K562 (cell line): ENCODE measurements around the gene CYB5R4. TPM values are rescaled to one million over a fixed set of nuclear protein-coding genes. Genes with fewer than 3 reads are reported as not detected.

ENCODE experiments used
- ATAC-seq: fragments of 200-7000 bp; cut with Tn5 transposase; 3 replicates; pipeline ENCODE4 v1.9.1; 2020; ENCODE audit warnings: moderate library complexity
- Bru-seq: library from RNA; stranded (reverse); fragments of 400-500 nt; gene quantifications from one replicate; lab custom pipeline; 2021; lab: Mats Ljungman, UMichigan
- BruChase-seq, 2 experiments: library from RNA; stranded (reverse); fragments of 400-500 nt; gene quantifications; one replicate each; lab custom pipeline; 2021; lab: Mats Ljungman, UMichigan
- BruUV-seq: library from RNA; stranded (reverse); fragments of 400-500 nt; replicated peaks from 2 replicates; lab custom pipeline; 2021; lab: Mats Ljungman, UMichigan
- CTCF ChIA-PET: fragments of 300-600 bp; formaldehyde crosslinking; extraction: SDS; loops from one replicate; lab custom pipeline; 2021; ENCODE audit warnings: low intra/inter-chr PET ratio; lab: Yijun Ruan, JAX
- POLR2A ChIA-PET: fragments of 300-600, 350-650 bp; sonication (Branson Sonifier 250); formaldehyde crosslinking; extraction: SDS; loops from one replicate; lab custom pipeline; 2021; ENCODE audit warnings: antibody characterized with exemption, inconsistent platforms; lab: Yijun Ruan, JAX
- DNase-seq, 4 experiments: peaks; one replicate each; pipeline versions ENCODE4 v3.0.0 to v3.0.0-alpha.2; 2011 to 2018; ENCODE audit warnings: low spot score in 3 of 4, mixed read lengths in 3 of 4; ENCODE audit errors: extremely low read depth in 1 of 4
- FAIRE-seq: peaks from 2 replicates; lab custom pipeline; 2011; peaks lifted over from hg19 to GRCh38; lab: Jason Lieb, UNC
- H2AFZ ChIP-seq: 2 replicates; pipeline ENCODE4 v1.6.0; 2011; ENCODE audit warnings: low read depth, low read length, control low read depth, inconsistent platforms
- H3K27ac ChIP-seq: fragments of 200-600 bp; 3 replicates; pipeline ENCODE4 v1.8.0; 2011; ENCODE audit warnings: low read depth, mild to moderate bottlenecking, control low read depth, inconsistent platforms, low read length, moderate library complexity, mixed read lengths; ENCODE audit errors: extremely low read depth
- H3K27me3 ChIP-seq, 2 experiments: fragments of 300-600 bp in 1 of 2; 2 replicates in 1 of 2; 3 replicates in 1 of 2; pipeline versions ENCODE4 v1.6.0 to v1.8.0; 2011; ENCODE audit warnings: inconsistent platforms in 2 of 2, low read length in 2 of 2, mild to moderate bottlenecking in 1 of 2, mixed read lengths in 1 of 2, moderate library complexity in 1 of 2; ENCODE audit not compliant: control insufficient read depth in 2 of 2, insufficient read depth in 2 of 2
- H3K36me3 ChIP-seq: fragments of 300-600 bp; 3 replicates; pipeline ENCODE4 v1.8.0; 2011; ENCODE audit warnings: mild to moderate bottlenecking, low read length, inconsistent platforms; ENCODE audit not compliant: control insufficient read depth, insufficient read depth
- H3K4me1 ChIP-seq, 2 experiments: fragments of 200-600 bp in 1 of 2; replicated peaks in 1 of 2; 2 replicates in 1 of 2; 3 replicates in 1 of 2; pipeline versions ENCODE4 v1.5.1 to v1.8.0; 2011; ENCODE audit warnings: inconsistent platforms in 2 of 2, low read length in 2 of 2, mild to moderate bottlenecking in 1 of 2, mixed read lengths in 1 of 2, moderate library complexity in 1 of 2; ENCODE audit not compliant: control insufficient read depth in 2 of 2, insufficient read depth in 2 of 2
- H3K4me2 ChIP-seq: 2 replicates; pipeline ENCODE4 v1.6.1; 2011; ENCODE audit warnings: low read length, control low read depth, inconsistent platforms, mixed read lengths; ENCODE audit not compliant: insufficient read depth
- H3K4me3 ChIP-seq: fragments of 200-600 bp; sonication (generic), shearing (Covaris generic); 2 replicates; pipeline ENCODE4 v1.5.1; 2016; ENCODE audit warnings: control low read depth, inconsistent platforms
- H3K79me2 ChIP-seq: fragments of 200-600 bp; 3 replicates; pipeline ENCODE4 v1.8.0; 2011; ENCODE audit warnings: low read length, inconsistent platforms; ENCODE audit not compliant: control insufficient read depth, insufficient read depth
- H3K9ac ChIP-seq, 2 experiments: 2 replicates each; pipeline versions ENCODE4 v1.6.0 to v1.6.1; 2011; ENCODE audit warnings: low read depth in 2 of 2, low read length in 2 of 2, control low read depth in 1 of 2, inconsistent platforms in 1 of 2, mild to moderate bottlenecking in 1 of 2, mixed read lengths in 1 of 2; ENCODE audit not compliant: insufficient read depth in 1 of 2
- H3K9me1 ChIP-seq: one replicate; pipeline ENCODE4 v1.6.0; 2011; ENCODE audit warnings: inconsistent platforms, mild to moderate bottlenecking, low read length, moderate library complexity; ENCODE audit not compliant: control insufficient read depth, insufficient read depth
- H3K9me3 ChIP-seq: replicated peaks from 2 replicates; pipeline ENCODE4 v1.5.1; 2011; ENCODE audit warnings: low read depth, low read length, inconsistent platforms; ENCODE audit not compliant: control insufficient read depth, insufficient read depth
- H4K20me1 ChIP-seq: replicated peaks from 2 replicates; pipeline ENCODE4 v1.6.1; 2011; ENCODE audit warnings: low read length, inconsistent platforms, mixed read lengths; ENCODE audit not compliant: control insufficient read depth, insufficient read depth
- CREB3L1 ChIP-seq: fragments of 450-650 bp; IDR thresholded peaks from 2 replicates; pipeline ENCODE4 v1.6.1; 2014; ENCODE audit warnings: low read depth, mild to moderate bottlenecking, moderate library complexity, borderline replicate concordance
- NR2F6 ChIP-seq: fragments of 450-650 bp; formaldehyde crosslinking; IDR thresholded peaks from 2 replicates; pipeline ENCODE4 v1.4.0; 2020; ENCODE audit warnings: mild to moderate bottlenecking
- SAP30 ChIP-seq: fragments of 200-600 bp; sonication (generic); IDR thresholded peaks from 2 replicates; pipeline ENCODE4 v1.6.1; 2012; ENCODE audit warnings: borderline replicate concordance, low read depth, mild to moderate bottlenecking, moderate library complexity, low read length, control low read depth, inconsistent platforms; ENCODE audit not compliant: insufficient read depth, poor library complexity, severe bottlenecking
- ZEB2 ChIP-seq: fragments of 450-650 bp; IDR thresholded peaks from 2 replicates; pipeline ENCODE4 v1.6.1; 2016
- WGBS: fragments of 100-300 bp; shearing (Covaris generic); methylation state at CpG from one replicate; pipeline ENCODE4 v1.1.6; 2016; ENCODE audit warnings: low coverage, mixed read lengths; ENCODE audit not compliant: insufficient coverage; ENCODE audit errors: missing lambda C conversion rate; 5-methylcytosine and 5-hydroxymethylcytosine counted together
- in situ Hi-C: fragments of 300-500 bp; cut with MboI; formaldehyde crosslinking; loops from 4 replicates; pipeline ENCODE4 v1.15.0; 2018; ENCODE audit warnings: inconsistent platforms, mixed read lengths
- intact Hi-C: fragments of 100-400 bp; cut with micrococcal nuclease; formaldehyde crosslinking; loops from 2 replicates; pipeline ENCODE4 v1.14.2; 2022
- long read RNA-seq, 3 experiments: library from polyadenylated mRNA in 2 of 3; library from RNA in 1 of 3; unstranded in 2 of 3; stranded (forward) in 1 of 3; transcript quantifications; one replicate each; pipeline ENCODE4 v2.0.0, GENCODE V29; 2019 to 2022
- polyA minus RNA-seq, 3 experiments: library from RNA; depleted of rRNA, polyadenylated mRNA; stranded (reverse); fragments of >200 nt; gene quantifications; 2 replicates each; pipeline ENCODE4 v1.2.3, GENCODE V29; 2011
- polyA plus RNA-seq, 8 experiments: library from polyadenylated mRNA; depleted of rRNA in 4 of 8; stranded (reverse) in 5 of 8; unstranded in 3 of 8; fragments of >200 nt; fragmentation: Nextera tagmentation in 2 of 8; fragmentation: Illumina TruSeq in 1 of 8; extraction: Ambion mirVana in 2 of 8; extraction: Trizol in 1 of 8; gene quantifications; 2 replicates each; pipeline versions ENCODE4 v1.2.1 to v1.2.3, GENCODE V29; 2011 to 2014; ENCODE audit warnings: inconsistent platforms in 1 of 8, missing spikeins in 1 of 8
- total RNA-seq, 7 experiments: library from RNA; depleted of rRNA in 6 of 7; stranded (reverse); fragments of >200 nt in 6 of 7; fragmentation: Illumina TruSeq in 2 of 7; extraction: Trizol in 2 of 7; gene quantifications; 2 replicates each; pipeline versions ENCODE4 v1.2.1 to v1.2.3, GENCODE V29; 2011 to 2021; ENCODE audit warnings: low replicate concordance in 1 of 7
- TF ChIP-seq, protein P1 (sequence below): fragments of 450-650 bp; IDR thresholded peaks from 2 replicates; pipeline ENCODE4 v1.6.1; 2017; ENCODE audit warnings: antibody characterized with exemption
- TF ChIP-seq, protein P2 (sequence below): sonication (generic); formaldehyde crosslinking; IDR thresholded peaks from 2 replicates; pipeline ENCODE4 v1.8.0; 2022; ENCODE audit warnings: missing genetic modification reagents, mild to moderate bottlenecking, borderline replicate concordance

The CYB5R4 gene, protein sequence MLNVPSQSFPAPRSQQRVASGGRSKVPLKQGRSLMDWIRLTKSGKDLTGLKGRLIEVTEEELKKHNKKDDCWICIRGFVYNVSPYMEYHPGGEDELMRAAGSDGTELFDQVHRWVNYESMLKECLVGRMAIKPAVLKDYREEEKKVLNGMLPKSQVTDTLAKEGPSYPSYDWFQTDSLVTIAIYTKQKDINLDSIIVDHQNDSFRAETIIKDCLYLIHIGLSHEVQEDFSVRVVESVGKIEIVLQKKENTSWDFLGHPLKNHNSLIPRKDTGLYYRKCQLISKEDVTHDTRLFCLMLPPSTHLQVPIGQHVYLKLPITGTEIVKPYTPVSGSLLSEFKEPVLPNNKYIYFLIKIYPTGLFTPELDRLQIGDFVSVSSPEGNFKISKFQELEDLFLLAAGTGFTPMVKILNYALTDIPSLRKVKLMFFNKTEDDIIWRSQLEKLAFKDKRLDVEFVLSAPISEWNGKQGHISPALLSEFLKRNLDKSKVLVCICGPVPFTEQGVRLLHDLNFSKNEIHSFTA
- 8.6 and 22.9 TPM in 2 replicates for total RNA-seq (2011; cell fraction: chromatin; rRNA removed; ENCODE audit: low replicate concordance)
- total RNA-seq (2011; cell fraction: nucleolus; rRNA removed), result 2.4 and 3.5 TPM in 2 replicates
- 4.1 and 8.3 TPM in 2 replicates for total RNA-seq (2011; cell fraction: nucleoplasm; rRNA removed)
- 12.4 and 19.3 TPM in 2 replicates for total RNA-seq (2014; rRNA removed)
- total RNA-seq (2014; rRNA removed; fragmentation: Illumina TruSeq; extraction: Trizol), result 19.0 and 21.2 TPM in 2 replicates
- total RNA-seq (2015; rRNA removed; fragmentation: Illumina TruSeq; extraction: Trizol), result 16.9 and 17.4 TPM in 2 replicates
- total RNA-seq (2021), result 22.4 and 24.2 TPM in 2 replicates
- polyA plus RNA-seq (2011; rRNA removed), result 17.6 and 23.1 TPM in 2 replicates
- polyA plus RNA-seq (2011; cell fraction: cytosol; rRNA removed), result 2.5 and 5.5 TPM in 2 replicates
- 4.6 and 8.7 TPM in 2 replicates for polyA plus RNA-seq (2011; cell fraction: nucleus; rRNA removed)
- 10.6 and 15.7 TPM in 2 replicates for polyA plus RNA-seq (2012)
- 14.8 and 18.4 TPM in 2 replicates for polyA plus RNA-seq (2014; fragmentation: Illumina TruSeq; extraction: Trizol)
- 10 to 100 TPM in 1 of 2 experiments, 1 to 10 TPM in 1; 5.9 to 10.1 TPM for polyA plus RNA-seq (2014; fragmentation: Nextera tagmentation; extraction: Ambion mirVana)
- polyA plus RNA-seq (2014; rRNA removed), result 14.5 and 19.0 TPM in 2 replicates
- polyA minus RNA-seq (2011; rRNA and poly(A)+ RNA removed), result 9.6 and 18.2 TPM in 2 replicates
- polyA minus RNA-seq (2011; cell fraction: cytosol; rRNA and poly(A)+ RNA removed), result 6.9 and 7.1 TPM in 2 replicates
- 8.2 and 14.8 TPM in 2 replicates for polyA minus RNA-seq (2011; cell fraction: nucleus; rRNA and poly(A)+ RNA removed)
- percentile 72 among the genes with signal in this experiment for Bru-seq, nascent RNA
- BruChase-seq, experiment 1, labeled RNA remaining after a 2-hour chase, result percentile 73 among the genes with signal in this experiment
- percentile 73 among the genes with signal in this experiment for BruChase-seq, experiment 2, labeled RNA remaining after a 6-hour chase
- long read RNA-seq, experiment 1, full-length matches to known transcripts, result 107 of 127 reads
- long read RNA-seq, experiment 1, partial matches to known transcripts, result 7 of 127 reads
- long read RNA-seq, experiment 1, other reads (novel, unspliced or antisense), result 13 of 127 reads
- long read RNA-seq, experiment 2, full-length matches to known transcripts, result 2 of 12 reads
- long read RNA-seq, experiment 2, partial matches to known transcripts, result 6 of 12 reads
- long read RNA-seq, experiment 2, other reads (novel, unspliced or antisense), result 4 of 12 reads
- long read RNA-seq, experiment 3, full-length matches to known transcripts, result 25 of 34 reads
- long read RNA-seq, experiment 3, partial matches to known transcripts, result 4 of 34 reads
- long read RNA-seq, experiment 3, other reads (novel, unspliced or antisense), result 5 of 34 reads

- ChIA-PET POLR2A (interaction anchor here (0.6 to 1.0 kb wide), 3 partner anchors 12 to 368 kb away, joined by 3 to 5 read pairs (median 3); partner anchors contain the start of gene CEP162), CTCF (interaction anchor here (1.0 kb wide), 1 partner anchor 361 kb away, joined by 3 read pairs; no protein-coding TSS in a partner anchor)
- H3K4me3 ChIP-seq, result peak within 1 kb of the TSS; percentile 66
- peak within 1 kb of the TSS; percentile 69 for H3K27ac ChIP-seq
- H2AFZ ChIP-seq, result peak within 1 kb of the TSS; percentile 85
- ATAC-seq (peak; percentile 99), FAIRE-seq (peak; percentile 99), DNase-seq (peak; percentile 98 to 99 (median 98))
- in situ Hi-C loops (no loop called here), intact Hi-C loops (no loop called here)
- WGBS, result under 1% methylated on average over 51 of the region's 53 CpGs
- H3K9me1 ChIP-seq, result no peaks in the 10 kb centered on the region
- H3K9me3 ChIP-seq, result no peaks in the 10 kb centered on the region
- H3K36me3 ChIP-seq, result peaks cover 6% of the 10 kb centered on the region; the same call in 2 of the 3 replicates
- BruUV-seq, result no TSS peak
- no peaks in the 10 kb centered on the region; the same call in 1 of the 2 replicates for H4K20me1 ChIP-seq
- H3K27me3 ChIP-seq, result peaks cover 0 to 5% of the 10 kb centered on the region in 2 experiments; a peak in 4 of 5 replicates
- peaks cover 0 to 10% of the 10 kb centered on the region in 2 experiments; a peak in 2 of 5 replicates for H3K4me1 ChIP-seq
- peaks cover 41% of the 10 kb centered on the region for H3K79me2 ChIP-seq
- H3K9ac ChIP-seq, result peak within 1 kb of the TSS; percentile 74 to 95
- peak within 1 kb of the TSS; percentile 97 for H3K4me2 ChIP-seq
- peak; percentile 66 for TF ChIP-seq CREB3L1
- TF ChIP-seq, protein P1, sequence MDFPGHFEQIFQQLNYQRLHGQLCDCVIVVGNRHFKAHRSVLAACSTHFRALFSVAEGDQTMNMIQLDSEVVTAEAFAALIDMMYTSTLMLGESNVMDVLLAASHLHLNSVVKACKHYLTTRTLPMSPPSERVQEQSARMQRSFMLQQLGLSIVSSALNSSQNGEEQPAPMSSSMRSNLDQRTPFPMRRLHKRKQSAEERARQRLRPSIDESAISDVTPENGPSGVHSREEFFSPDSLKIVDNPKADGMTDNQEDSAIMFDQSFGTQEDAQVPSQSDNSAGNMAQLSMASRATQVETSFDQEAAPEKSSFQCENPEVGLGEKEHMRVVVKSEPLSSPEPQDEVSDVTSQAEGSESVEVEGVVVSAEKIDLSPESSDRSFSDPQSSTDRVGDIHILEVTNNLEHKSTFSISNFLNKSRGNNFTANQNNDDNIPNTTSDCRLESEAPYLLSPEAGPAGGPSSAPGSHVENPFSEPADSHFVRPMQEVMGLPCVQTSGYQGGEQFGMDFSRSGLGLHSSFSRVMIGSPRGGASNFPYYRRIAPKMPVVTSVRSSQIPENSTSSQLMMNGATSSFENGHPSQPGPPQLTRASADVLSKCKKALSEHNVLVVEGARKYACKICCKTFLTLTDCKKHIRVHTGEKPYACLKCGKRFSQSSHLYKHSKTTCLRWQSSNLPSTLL, result no peak
- TF ChIP-seq NR2F6 (CRISPR knock-in tag), result no peak
- TF ChIP-seq, protein P2, sequence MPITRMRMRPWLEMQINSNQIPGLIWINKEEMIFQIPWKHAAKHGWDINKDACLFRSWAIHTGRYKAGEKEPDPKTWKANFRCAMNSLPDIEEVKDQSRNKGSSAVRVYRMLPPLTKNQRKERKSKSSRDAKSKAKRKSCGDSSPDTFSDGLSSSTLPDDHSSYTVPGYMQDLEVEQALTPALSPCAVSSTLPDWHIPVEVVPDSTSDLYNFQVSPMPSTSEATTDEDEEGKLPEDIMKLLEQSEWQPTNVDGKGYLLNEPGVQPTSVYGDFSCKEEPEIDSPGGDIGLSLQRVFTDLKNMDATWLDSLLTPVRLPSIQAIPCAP (CRISPR knock-in tag), result peak; percentile 97; the same call in 1 of the 2 replicates
- TF ChIP-seq SAP30, result peak; percentile 93
- peak; percentile 57; the same call in 1 of the 2 replicates for TF ChIP-seq ZEB2
These were observed at the start of gene CYB5R4 for GRCh38 chr6:83859410-83860358. CYB5R4 (plus strand) TSS chr6:83859689; CDS start chr6:83859783, 94 bp downstream.
